ENCODE results near the gene IFNAR2.

The IFNAR2 gene

DNA sequence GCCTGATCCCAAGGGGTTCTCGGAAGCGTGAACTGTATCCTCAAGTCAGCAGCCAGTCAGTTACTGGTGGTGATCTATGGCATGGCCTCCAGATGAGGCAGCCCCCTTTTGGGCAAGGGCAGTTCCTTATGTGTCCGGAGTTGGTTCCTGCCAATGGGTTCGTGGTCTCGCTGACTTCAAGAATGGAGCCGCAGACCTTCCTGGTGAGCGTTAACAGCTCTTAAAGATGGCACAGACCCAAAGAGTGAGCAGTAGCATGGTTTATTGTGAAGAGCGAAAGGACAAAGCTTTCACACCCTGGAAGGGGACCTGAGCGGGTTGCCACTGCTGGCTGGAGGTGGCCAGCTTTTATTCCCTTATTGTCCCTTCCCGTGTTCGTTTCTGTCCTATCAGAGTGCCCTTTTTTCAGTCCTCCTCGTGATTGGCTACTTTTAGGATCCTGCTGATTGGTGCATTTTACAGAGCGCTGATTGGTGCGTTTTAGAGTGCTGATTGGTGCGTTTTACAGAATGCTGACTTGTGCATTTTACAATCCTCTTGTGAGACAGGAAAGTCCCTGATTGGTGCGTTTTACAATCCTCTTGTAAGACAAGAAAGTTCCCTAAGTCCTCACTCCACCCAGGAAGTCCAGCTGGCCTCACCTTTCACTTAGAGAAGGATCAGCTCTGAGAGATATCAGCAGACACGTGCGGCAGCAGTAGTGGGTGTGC lies 27.5 kb downstream of the IFNAR2 start:
- Mint-ChIP-seq H3K4me1 (ENCODE audit: low read depth) (peaks cover 44% of the 10 kb centered on the region), H3K27me3 (no peaks in the 10 kb centered on the region), H3K4me3 (no peak overlapping the region), H3K9me3 (peaks cover 15% of the 10 kb centered on the region), H3K27ac (no peak overlapping the region), H3K36me3 (ENCODE audit: low read depth) (peaks cover 70% of the 10 kb centered on the region)
- intact Hi-C loops (cut with micrococcal nuclease): loop anchor here (10.0 kb wide), 1 partner anchor 88 kb away; no protein-coding TSS in a partner anchor

DNA sequence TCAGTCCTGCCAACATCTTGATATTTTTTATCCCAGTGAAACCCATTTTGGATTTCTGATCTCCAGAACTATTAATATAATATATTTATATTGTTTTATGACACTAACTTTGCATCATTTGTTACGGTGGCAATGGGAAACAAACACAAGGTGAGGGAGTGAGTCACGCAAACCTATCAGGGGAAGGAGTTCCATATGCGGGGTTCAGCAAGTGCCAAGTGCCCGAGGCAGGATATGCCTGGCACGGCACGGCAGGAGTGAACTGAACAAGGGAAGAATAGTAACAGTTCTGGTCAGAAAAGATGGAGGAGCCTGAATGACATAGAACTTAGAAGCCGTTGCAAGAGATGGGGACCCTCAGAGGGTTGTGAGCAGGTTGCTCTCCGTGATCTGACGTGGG lies 28.7 kb downstream of the IFNAR2 start:
- H3K4me1 Mint-ChIP-seq (ENCODE audit: low read depth): peaks cover 36% of the 10 kb centered on the region
- intact Hi-C loops (cut with micrococcal nuclease): loop anchor here (10.0 kb wide), 1 partner anchor 86 kb away; no protein-coding TSS in a partner anchor
- H3K9me3 Mint-ChIP-seq: peaks cover 15% of the 10 kb centered on the region
- no peak overlapping the region for H3K27ac Mint-ChIP-seq
- H3K36me3 Mint-ChIP-seq (ENCODE audit: low read depth): peaks cover 69% of the 10 kb centered on the region
- H3K27me3 Mint-ChIP-seq: no peaks in the 10 kb centered on the region
- no peak overlapping the region for H3K4me3 Mint-ChIP-seq

DNA sequence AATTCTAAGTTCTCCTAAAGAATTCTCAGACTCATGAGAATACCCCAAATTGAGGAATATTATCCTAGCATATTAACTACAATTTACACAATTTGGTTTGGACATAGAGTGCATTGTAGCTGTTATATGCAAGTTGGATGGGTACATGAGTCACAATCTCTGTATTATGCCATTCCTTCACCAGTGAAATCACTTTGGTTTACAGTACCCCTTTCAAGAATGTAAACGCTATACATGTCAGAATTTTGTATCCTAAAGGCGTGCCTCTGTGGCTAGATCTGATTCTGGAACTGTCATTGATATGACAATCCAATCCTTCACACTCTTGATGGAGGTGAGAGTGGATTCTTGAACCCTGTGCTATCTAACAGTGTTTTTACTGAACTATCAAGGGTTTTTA lies 29.7 kb downstream of the IFNAR2 start:
- Mint-ChIP-seq H3K27me3 (no peaks in the 10 kb centered on the region), H3K4me3 (no peak overlapping the region), H3K4me1 (ENCODE audit: low read depth) (peaks cover 44% of the 10 kb centered on the region), H3K36me3 (ENCODE audit: low read depth) (peaks cover 69% of the 10 kb centered on the region), H3K9me3 (peaks cover 15% of the 10 kb centered on the region), H3K27ac (no peak overlapping the region)
- intact Hi-C loops (cut with micrococcal nuclease): loop anchor here (10.0 kb wide), 1 partner anchor 85 kb away; no protein-coding TSS in a partner anchor

DNA sequence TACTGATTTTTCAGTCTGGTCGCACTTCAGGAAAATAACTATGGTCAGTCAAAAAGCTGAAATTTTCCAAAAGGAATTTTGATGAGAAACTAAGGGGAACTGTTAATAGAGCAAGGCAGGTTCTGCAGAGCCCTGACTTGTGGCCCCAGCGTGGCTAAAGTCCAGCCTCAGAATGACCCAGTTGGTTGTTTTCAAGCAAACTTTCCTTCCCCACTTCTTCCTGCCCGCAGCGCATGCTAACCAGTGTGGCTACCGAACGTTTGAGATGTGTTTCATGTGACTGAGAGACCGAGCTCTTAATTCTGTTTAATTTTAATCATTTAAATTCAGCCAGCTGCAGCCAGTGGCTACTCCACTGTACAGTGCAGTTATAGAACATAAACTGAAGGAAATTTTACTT lies 30.3 kb downstream of the IFNAR2 start:
- Mint-ChIP-seq H3K4me3 (no peak overlapping the region), H3K9me3 (peaks cover 15% of the 10 kb centered on the region), H3K27me3 (no peaks in the 10 kb centered on the region), H3K4me1 (ENCODE audit: low read depth) (peaks cover 50% of the 10 kb centered on the region), H3K36me3 (ENCODE audit: low read depth) (peaks cover 66% of the 10 kb centered on the region), H3K27ac (no peak overlapping the region)
- intact Hi-C loops (cut with micrococcal nuclease): loop anchor here (10.0 kb wide), 2 partner anchors 65 to 85 kb away; partner anchors contain the start of gene IFNAR1

DNA sequence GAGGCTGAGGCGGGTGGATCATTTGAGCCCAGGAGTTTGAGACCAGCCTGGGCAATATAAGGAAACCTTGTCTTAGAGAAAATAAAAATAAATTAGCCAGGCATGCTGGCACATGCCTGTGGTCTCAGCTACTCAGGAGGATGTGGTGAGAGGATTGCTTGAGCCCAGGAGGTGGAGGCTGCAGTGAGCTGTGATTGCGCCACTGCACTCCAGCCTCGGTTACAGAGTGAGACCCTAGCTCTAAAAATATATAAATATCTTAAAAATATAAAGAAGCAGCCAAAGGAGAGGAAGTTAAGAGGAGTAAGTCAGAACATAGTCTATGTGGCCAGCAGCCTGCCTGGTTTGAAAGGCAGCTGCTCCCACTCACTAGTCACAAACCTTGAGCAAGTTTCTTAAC lies 31.9 kb downstream of the IFNAR2 start:
- Mint-ChIP-seq H3K4me1 (ENCODE audit: low read depth) (peaks cover 58% of the 10 kb centered on the region), H3K4me3 (no peak overlapping the region), H3K27me3 (no peaks in the 10 kb centered on the region), H3K27ac (peak overlapping the region; percentile 9), H3K36me3 (ENCODE audit: low read depth) (peaks cover 63% of the 10 kb centered on the region), H3K9me3 (peaks cover 11% of the 10 kb centered on the region)
- intact Hi-C loops (cut with micrococcal nuclease): loop anchor here (10.0 kb wide), 1 partner anchor 63 kb away; the partner anchor contains the start of gene IFNAR1

DNA sequence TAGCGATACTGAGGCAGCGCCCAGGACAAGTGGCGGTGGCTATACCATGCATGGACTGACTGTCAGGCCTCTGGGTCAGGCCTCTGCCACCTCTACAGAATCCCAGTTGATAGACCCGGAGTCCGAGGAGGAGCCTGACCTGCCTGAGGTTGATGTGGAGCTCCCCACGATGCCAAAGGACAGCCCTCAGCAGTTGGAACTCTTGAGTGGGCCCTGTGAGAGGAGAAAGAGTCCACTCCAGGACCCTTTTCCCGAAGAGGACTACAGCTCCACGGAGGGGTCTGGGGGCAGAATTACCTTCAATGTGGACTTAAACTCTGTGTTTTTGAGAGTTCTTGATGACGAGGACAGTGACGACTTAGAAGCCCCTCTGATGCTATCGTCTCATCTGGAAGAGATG lies 33.2 kb downstream of the IFNAR2 start:
- Mint-ChIP-seq H3K9me3 (no peaks in the 10 kb centered on the region), H3K36me3 (ENCODE audit: low read depth) (peaks cover 61% of the 10 kb centered on the region), H3K27ac (peak overlapping the region; percentile 93), H3K4me3 (no peak overlapping the region), H3K27me3 (no peaks in the 10 kb centered on the region), H3K4me1 (ENCODE audit: low read depth) (peaks cover 60% of the 10 kb centered on the region)
- intact Hi-C loops (cut with micrococcal nuclease): loop anchor here (10.0 kb wide), 1 partner anchor 62 kb away; the partner anchor contains the start of gene IFNAR1

DNA sequence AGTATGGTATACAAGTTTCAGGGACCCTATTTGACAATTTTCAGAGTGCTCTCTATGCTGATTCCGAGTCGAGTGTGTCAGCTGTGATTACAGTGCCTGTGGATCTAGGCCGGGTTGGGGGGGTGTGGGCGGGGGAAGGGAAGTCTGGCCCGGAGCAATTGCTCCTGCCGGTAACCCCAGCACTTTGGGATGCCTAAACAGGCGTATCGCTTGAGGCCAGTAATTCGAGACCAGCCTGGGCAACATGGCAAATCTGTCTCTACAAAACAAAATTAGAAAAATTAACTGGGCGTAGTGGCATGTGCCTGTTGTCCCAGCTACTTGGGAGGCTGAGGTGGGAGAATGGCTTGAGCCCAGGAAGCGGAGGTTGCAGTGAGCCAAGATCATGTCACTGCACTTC lies 34.8 kb downstream of the IFNAR2 start:
- H3K27me3 Mint-ChIP-seq: no peaks in the 10 kb centered on the region

DNA sequence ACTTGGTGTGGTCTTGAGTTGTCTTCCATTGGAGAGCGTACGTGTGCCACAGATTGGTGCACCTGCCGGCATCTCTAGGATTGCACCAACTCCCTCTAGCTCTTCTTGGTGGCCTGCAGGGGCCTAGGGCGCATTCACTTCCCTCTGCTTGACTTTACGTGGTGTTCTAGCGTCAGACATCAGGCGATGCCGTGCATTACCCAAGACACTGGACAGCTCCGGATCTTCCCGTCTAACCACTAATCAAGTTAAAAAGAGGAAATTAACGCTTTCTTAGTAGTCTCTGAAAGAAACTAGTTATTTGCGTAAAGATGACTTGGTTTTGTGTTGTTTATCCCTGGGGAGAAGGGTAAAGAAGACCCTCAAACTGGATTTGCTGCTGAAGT lies 35.9 kb downstream of the IFNAR2 start:
- intact Hi-C loops (cut with micrococcal nuclease): loop anchor here (1.0 to 10.0 kb wide), 3 partner anchors 33 to 65 kb away; partner anchors contain the start of gene IFNAR1
- peaks cover 70% of the 10 kb centered on the region for H3K4me1 Mint-ChIP-seq (ENCODE audit: low read depth)
- H3K27ac Mint-ChIP-seq: peak overlapping the region; percentile 93
- no peaks in the 10 kb centered on the region for H3K27me3 Mint-ChIP-seq
- H3K36me3 Mint-ChIP-seq (ENCODE audit: low read depth): peaks cover 75% of the 10 kb centered on the region
- no peaks in the 10 kb centered on the region for H3K9me3 Mint-ChIP-seq
- H3K4me3 Mint-ChIP-seq: peak overlapping the region; percentile 92

More for the DNA sequence above, 34.8 kb downstream of the IFNAR2 start:
- Mint-ChIP-seq H3K9me3 (no peaks in the 10 kb centered on the region), H3K27ac (peak overlapping the region; percentile 93), H3K4me1 (ENCODE audit: low read depth) (peaks cover 66% of the 10 kb centered on the region), H3K4me3 (no peak overlapping the region), H3K36me3 (ENCODE audit: low read depth) (peaks cover 64% of the 10 kb centered on the region)
- intact Hi-C loops (cut with micrococcal nuclease): loop anchor here (10.0 kb wide), 1 partner anchor 60 kb away; the partner anchor contains the start of gene IFNAR1

DNA sequence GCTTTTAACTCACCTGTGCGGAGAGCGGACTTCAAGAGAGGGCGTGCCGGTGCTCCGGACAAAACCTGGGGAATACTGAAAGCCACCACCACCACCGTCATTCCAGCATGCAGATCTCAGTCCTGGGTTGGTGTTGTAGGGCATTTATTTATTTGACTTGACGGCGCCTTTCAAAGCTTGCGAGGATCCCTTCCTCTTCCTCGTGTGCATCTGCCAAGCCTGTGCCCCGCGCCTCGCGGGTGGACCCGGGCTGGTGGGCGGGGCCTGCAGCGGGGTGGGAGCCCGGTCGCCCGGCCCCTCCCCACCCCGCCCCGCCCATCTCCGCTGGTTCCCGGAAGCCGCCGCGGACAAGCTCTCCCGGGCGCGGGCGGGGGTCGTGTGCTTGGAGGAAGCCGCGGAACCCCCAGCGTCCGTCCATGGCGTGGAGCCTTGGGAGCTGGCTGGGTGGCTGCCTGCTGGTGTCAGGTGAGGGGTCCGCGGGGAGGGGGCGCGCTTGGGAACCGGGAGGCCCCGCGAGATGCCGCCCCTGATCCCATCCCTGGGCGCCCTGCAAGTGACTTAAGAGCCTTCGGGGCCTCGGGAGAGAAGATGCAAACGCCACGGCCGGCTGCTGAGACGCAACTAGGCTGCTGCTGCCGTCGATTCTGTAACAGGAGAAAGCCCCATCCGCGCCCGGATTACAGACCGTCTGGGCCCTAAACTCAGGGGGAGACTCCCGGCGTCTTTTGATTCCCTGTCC lies 36.5 kb downstream of the IFNAR2 start, which contains the start of gene IL10RB:
Gene IL10RB, plus strand, starts transcription at position 318 of the 739 bp plus-strand sequence. Its CDS starts 99 bp downstream, at position 417.
- peaks cover 81% of the 10 kb centered on the region for H3K36me3 Mint-ChIP-seq (ENCODE audit: low read depth)
- H3K9me3 Mint-ChIP-seq: no peaks in the 10 kb centered on the region
- H3K27ac Mint-ChIP-seq: peak within 1 kb of the TSS; percentile 93
- H3K4me1 Mint-ChIP-seq (ENCODE audit: low read depth): peaks cover 76% of the 10 kb centered on the region
- intact Hi-C loops (cut with micrococcal nuclease): loop anchor here (5.0 to 10.0 kb wide), 2 partner anchors 34 to 59 kb away; partner anchors contain the start of gene IFNAR1
- no peaks in the 10 kb centered on the region for H3K27me3 Mint-ChIP-seq
- peak within 1 kb of the TSS; percentile 92 for H3K4me3 Mint-ChIP-seq

DNA sequence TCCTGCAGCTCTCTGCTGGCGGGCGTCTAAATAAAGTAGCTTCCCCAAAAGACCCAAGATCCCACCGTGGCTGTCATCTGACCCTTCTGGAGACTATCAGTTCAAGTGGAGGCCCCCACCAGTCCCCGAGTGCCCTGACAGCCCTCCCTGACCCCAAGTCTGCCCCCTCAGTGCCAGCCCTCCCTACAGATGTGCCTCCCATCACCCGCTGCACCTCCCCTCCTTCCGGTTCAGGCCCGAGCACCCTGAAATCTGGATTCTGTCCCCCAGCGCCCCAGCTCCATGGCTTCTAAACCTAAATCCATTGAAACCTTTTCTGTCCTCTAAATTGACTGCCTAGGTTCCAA lies 37.0 kb downstream of the IFNAR2 start:
- H3K36me3 Mint-ChIP-seq (ENCODE audit: low read depth): peaks cover 86% of the 10 kb centered on the region
- peak overlapping the region; percentile 92 for H3K4me3 Mint-ChIP-seq
- no peaks in the 10 kb centered on the region for H3K27me3 Mint-ChIP-seq
- intact Hi-C loops (cut with micrococcal nuclease): loop anchor here (5.0 to 10.0 kb wide), 2 partner anchors 34 to 58 kb away; partner anchors contain the start of gene IFNAR1
- H3K4me1 Mint-ChIP-seq (ENCODE audit: low read depth): peaks cover 78% of the 10 kb centered on the region
- peak overlapping the region; percentile 93 for H3K27ac Mint-ChIP-seq
- no peaks in the 10 kb centered on the region for H3K9me3 Mint-ChIP-seq

DNA sequence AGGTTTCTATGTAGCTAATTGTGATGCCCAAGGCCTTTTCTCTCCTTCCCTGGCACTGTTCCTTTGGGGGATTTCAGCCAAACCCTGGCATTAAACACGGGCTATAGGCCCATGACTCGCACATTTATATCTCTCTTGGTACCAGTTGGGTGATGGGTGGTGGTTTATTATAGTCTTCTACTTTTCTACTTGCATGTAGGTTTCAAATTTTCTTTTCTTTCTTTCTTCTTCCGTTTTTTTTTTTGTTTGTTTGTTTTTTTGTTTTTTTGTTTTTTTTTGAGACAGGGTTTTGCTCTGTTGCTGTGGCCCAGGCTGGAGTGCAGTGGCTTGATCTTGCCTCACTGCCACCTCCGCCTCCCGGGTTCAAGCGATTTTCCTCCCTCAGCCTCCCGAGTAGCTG lies 37.5 kb downstream of the IFNAR2 start:
- no peaks in the 10 kb centered on the region for H3K9me3 Mint-ChIP-seq
- H3K27me3 Mint-ChIP-seq: no peaks in the 10 kb centered on the region
- H3K27ac Mint-ChIP-seq: peak overlapping the region; percentile 93
- H3K4me3 Mint-ChIP-seq: peak overlapping the region; percentile 92
- peaks cover 78% of the 10 kb centered on the region for H3K4me1 Mint-ChIP-seq (ENCODE audit: low read depth)
- H3K36me3 Mint-ChIP-seq (ENCODE audit: low read depth): peaks cover 91% of the 10 kb centered on the region
- intact Hi-C loops (cut with micrococcal nuclease): loop anchor here (5.0 to 10.0 kb wide), 2 partner anchors 35 to 58 kb away; partner anchors contain the start of gene IFNAR1

DNA sequence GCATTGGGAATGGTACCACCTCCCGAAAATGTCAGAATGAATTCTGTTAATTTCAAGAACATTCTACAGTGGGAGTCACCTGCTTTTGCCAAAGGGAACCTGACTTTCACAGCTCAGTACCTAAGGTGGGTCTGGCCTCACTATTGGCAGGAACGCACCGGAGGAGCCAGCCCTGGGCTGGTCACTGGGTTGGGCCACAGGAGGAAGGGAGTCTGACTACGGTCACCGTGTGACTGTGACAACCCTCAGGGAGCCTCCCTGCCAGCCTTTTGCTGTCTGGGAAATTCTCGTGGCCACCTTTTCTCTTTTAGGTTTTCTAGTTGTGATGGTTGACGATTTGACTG lies 38.6 kb downstream of the IFNAR2 start:
- Mint-ChIP-seq H3K4me3 (peak overlapping the region; percentile 92), H3K36me3 (ENCODE audit: low read depth) (peaks cover 91% of the 10 kb centered on the region), H3K4me1 (ENCODE audit: low read depth) (peaks cover 78% of the 10 kb centered on the region), H3K27ac (peak overlapping the region; percentile 93), H3K9me3 (no peaks in the 10 kb centered on the region), H3K27me3 (no peaks in the 10 kb centered on the region)
- intact Hi-C loops (cut with micrococcal nuclease): loop anchor here (5.0 to 10.0 kb wide), 2 partner anchors 36 to 56 kb away; partner anchors contain the start of gene IFNAR1

DNA sequence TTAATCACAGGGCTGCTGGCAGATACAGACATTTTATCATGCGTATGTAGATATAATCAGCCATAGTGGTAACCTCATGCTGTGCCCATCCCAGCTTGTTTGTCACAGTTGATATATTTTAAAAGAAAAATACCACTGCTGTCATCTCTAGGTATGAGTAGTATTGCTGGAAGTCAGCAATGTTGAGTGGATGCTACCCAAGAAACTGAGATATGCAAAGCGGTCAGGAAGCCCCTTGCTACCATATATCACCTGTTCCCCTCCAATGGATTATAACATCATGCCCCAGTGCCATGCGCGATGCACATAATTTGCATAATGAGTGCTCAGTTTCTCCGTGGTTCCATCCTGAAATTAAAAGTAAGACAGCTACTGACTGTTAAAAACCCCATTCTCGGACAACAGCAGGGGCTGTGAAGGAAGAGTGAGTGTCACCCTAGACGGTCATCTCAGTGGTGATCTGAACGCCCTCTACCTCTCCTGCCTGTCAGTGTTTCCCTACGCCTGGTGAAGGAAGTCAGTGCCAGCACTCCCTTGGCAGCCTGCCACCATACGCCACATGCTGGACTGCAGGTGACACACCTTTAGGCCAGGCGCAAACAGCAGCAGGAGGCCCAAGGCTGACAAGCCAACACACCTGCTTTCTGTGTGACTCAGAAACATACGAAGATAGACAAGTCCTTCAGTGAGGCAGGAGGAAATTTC lies 39.2 kb downstream of the IFNAR2 start:
- H3K36me3 Mint-ChIP-seq (ENCODE audit: low read depth): peaks cover 91% of the 10 kb centered on the region
- no peaks in the 10 kb centered on the region for H3K27me3 Mint-ChIP-seq
- intact Hi-C loops (cut with micrococcal nuclease): loop anchor here (5.0 to 10.0 kb wide), 2 partner anchors 37 to 56 kb away; partner anchors contain the start of gene IFNAR1
- no peaks in the 10 kb centered on the region for H3K9me3 Mint-ChIP-seq
- no peak overlapping the region for H3K4me3 Mint-ChIP-seq
- H3K27ac Mint-ChIP-seq: peak overlapping the region; percentile 93
- H3K4me1 Mint-ChIP-seq (ENCODE audit: low read depth): peaks cover 76% of the 10 kb centered on the region

Data from dendritic cell treated with granulocyte-macrophage colony-stimulating factor and Interleukin-4, amounts not matched to agents 40 ng/mL and 50 ng/mL, for 4 days (primary cell).